ENCODE measurements around the gene PARP9.

- no peak for TF ChIP-seq CTCF (IDR thresholded peaks at IDR 0.05; ENCODE audit: low read depth, low read length)
- TF ChIP-seq EZH2phosphoT487 (IDR thresholded peaks at IDR 0.05; ENCODE audit: low read depth): no peak
Observed at GRCh38 chr3:122568755-122569154, 4.7 kb upstream of the PARP9 start.

Measured in OCI-LY3 (cell line).